Heart left ventricle (tissue), 13 donors: ENCODE data around the gene DSCAML1.

Experiments
- CTCF ChIP-seq, 12 donors: fragments of 200-600 bp; sonication (generic) in 4 of 12; IDR thresholded peaks; one replicate each; pipeline versions ENCODE4 v1.5.0 to v1.8.0; 2018 to 2022; ENCODE audit warnings: antibody characterized with exemption in 12 of 12, mild to moderate bottlenecking in 5 of 12
- POLR2A ChIP-seq, 2 donors: fragments of 450-650 bp; IDR thresholded peaks; one replicate each; pipeline ENCODE4 v1.6.1; 2017; ENCODE audit warnings: antibody characterized with exemption in 2 of 2, mild to moderate bottlenecking in 2 of 2, moderate library complexity in 2 of 2
- donor health status: ischemic (EF 13 %, LVEDD 7.1; RV severe dilation, severe dysfunction).
- donor health status: DM: no; HTN: yes; CAD: no.
- donor health status: DM: no; HTN: no; CAD: no.
- donor health status: ischemic (EF 25% LVEDD 6.9; RV normal size, moderate dysfunction).
- donor health status: ischemic (EF 25% LVEDD 5.7; RV mildly dilated, moderate dysfunction).
- donor health status: ischemic (EF 35%, LVEDD 5.7; RV mildly dilated, moderate dysfunction).
- donor health status: nonischemic (EF 11% LVEDD 7.7; RV severe dilation, severe dysfunction).
- donor health status: DM: yes; HTN: yes; CAD: no.
- donor health status: PGD.
- donor health status: ischemic (EF 29% LVEDD 5.4; RV normal size, mild dysfunction).
- donor health status: nonischemic (EF 23%, LVEDD 6.1; RV moderate dilation, normal function).

- TF ChIP-seq POLR2A (IDR thresholded peaks at IDR 0.05) (no peak), CTCF (IDR thresholded peaks at IDR 0.05) (no peak)
Observed at GRCh38 chr11:117557361-117557760, 239.7 kb downstream of the DSCAML1 start.
